Hippocampal formation (tissue), 2 donors: ENCODE data around the gene UGT1A4.
"Not testable (repeated sequence)": the region's sequence is repeated elsewhere in the genome, so short reads cannot be mapped to it uniquely, and the experiment has no call there.

Experiments
- DNase-seq, 2 donors: peaks; one replicate each; lab custom pipeline; 2025; lab: John Stamatoyannopoulos, UW

Gene UGT1A4

GRCh38 chr2:233700028-233700635 lies 18.4 kb upstream of the UGT1A4 start:
- no peak for DNase-seq

GRCh38 chr2:233700842-233701241 lies 17.7 kb upstream of the UGT1A4 start:
- DNase-seq: not testable (repeated sequence)

GRCh38 chr2:233702238-233702637 lies 16.3 kb upstream of the UGT1A4 start:
- DNase-seq: no peak

GRCh38 chr2:233705911-233706506 lies 12.5 kb upstream of the UGT1A4 start:
- DNase-seq: no peak

- no peak for DNase-seq
Observed at GRCh38 chr2:233706720-233707119, 11.8 kb upstream of the UGT1A4 start.

GRCh38 chr2:233707940-233708644 lies 10.4 kb upstream of the UGT1A4 start:
- DNase-seq: no peak

GRCh38 chr2:233708942-233709341 lies 9.6 kb upstream of the UGT1A4 start:
- DNase-seq: no peak

- peak in 1 of 2 donors; percentile 65 for DNase-seq
Observed at GRCh38 chr2:233711312-233712008, 7.1 kb upstream of the UGT1A4 start.

- no peak for DNase-seq
Observed at GRCh38 chr2:233712611-233713261, 5.8 kb upstream of the UGT1A4 start, which contains the start of gene UGT1A5. UGT1A5 (plus strand) TSS chr2:233712907; CDS start chr2:233712992, 85 bp downstream.

- DNase-seq: no peak
Observed at GRCh38 chr2:233713262-233713615, 5.3 kb upstream of the UGT1A4 start.

GRCh38 chr2:233714121-233714520 lies 4.4 kb upstream of the UGT1A4 start:
- no peak for DNase-seq

GRCh38 chr2:233728723-233729301 lies 10.3 kb downstream of the UGT1A4 start, which contains the start of gene UGT1A3:
UGT1A3 (plus strand) TSS chr2:233729042; CDS start chr2:233729127, 85 bp downstream.
- DNase-seq: no peak

- not testable (repeated sequence) for DNase-seq
Observed at GRCh38 chr2:233736868-233737653, 18.5 kb downstream of the UGT1A4 start.

GRCh38 chr2:233740870-233741269 lies 22.3 kb downstream of the UGT1A4 start:
- DNase-seq: no peak

GRCh38 chr2:233743464-233744259 lies 25.1 kb downstream of the UGT1A4 start:
- no peak for DNase-seq

- no peak for DNase-seq
Observed at GRCh38 chr2:233745073-233745755, 26.7 kb downstream of the UGT1A4 start.

- DNase-seq: not testable (repeated sequence)
Observed at GRCh38 chr2:233745838-233746237, 27.3 kb downstream of the UGT1A4 start.

- DNase-seq: no peak
Observed at GRCh38 chr2:233746475-233747282, 28.1 kb downstream of the UGT1A4 start.

GRCh38 chr2:233747283-233747544 lies 28.7 kb downstream of the UGT1A4 start:
- no peak for DNase-seq
